GM10266 (cell line): ENCODE results near the gene UQCRQ.

ENCODE experiments used
- DNase-seq: peaks from one replicate; pipeline ENCODE4 v3.0.0; 2012; ENCODE audit errors: extremely low spot score
- TF ChIP-seq, protein P1 (sequence below): IDR thresholded peaks from 2 replicates; pipeline ENCODE4 v1.5.1; 2012; ENCODE audit warnings: mild to moderate bottlenecking, low read depth; ENCODE audit not compliant: control insufficient read depth, insufficient read depth; ENCODE audit errors: missing control alignments

UQCRQ gene

GRCh38 chr5:132868754-132869153 lies 2.3 kb downstream of the UQCRQ start:
- DNase-seq, result no peak
- TF ChIP-seq, protein P1, sequence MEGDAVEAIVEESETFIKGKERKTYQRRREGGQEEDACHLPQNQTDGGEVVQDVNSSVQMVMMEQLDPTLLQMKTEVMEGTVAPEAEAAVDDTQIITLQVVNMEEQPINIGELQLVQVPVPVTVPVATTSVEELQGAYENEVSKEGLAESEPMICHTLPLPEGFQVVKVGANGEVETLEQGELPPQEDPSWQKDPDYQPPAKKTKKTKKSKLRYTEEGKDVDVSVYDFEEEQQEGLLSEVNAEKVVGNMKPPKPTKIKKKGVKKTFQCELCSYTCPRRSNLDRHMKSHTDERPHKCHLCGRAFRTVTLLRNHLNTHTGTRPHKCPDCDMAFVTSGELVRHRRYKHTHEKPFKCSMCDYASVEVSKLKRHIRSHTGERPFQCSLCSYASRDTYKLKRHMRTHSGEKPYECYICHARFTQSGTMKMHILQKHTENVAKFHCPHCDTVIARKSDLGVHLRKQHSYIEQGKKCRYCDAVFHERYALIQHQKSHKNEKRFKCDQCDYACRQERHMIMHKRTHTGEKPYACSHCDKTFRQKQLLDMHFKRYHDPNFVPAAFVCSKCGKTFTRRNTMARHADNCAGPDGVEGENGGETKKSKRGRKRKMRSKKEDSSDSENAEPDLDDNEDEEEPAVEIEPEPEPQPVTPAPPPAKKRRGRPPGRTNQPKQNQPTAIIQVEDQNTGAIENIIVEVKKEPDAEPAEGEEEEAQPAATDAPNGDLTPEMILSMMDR, result no peak

DNA sequence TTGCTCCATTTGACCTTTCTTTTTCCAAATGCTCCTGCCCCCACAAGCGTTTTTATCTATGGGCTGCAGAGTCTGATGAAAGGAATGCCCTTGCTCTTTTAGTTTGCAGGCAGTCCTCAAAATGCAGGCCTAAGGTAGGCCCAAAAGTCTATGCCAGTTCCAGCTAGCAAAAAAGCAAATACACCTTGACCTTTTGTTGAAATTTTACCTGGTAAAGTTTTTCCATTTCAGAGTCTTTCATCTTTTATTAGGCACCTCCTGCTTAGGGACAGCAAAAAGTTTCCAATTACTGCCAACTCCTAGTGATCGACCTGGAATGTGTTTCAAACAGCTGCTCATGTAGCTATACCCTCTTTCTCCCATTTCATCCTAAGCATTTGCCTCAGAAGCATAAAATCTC lies 4.4 kb downstream of the UQCRQ start:
- TF ChIP-seq, protein P1, result no peak
- DNase-seq, result no peak

DNA sequence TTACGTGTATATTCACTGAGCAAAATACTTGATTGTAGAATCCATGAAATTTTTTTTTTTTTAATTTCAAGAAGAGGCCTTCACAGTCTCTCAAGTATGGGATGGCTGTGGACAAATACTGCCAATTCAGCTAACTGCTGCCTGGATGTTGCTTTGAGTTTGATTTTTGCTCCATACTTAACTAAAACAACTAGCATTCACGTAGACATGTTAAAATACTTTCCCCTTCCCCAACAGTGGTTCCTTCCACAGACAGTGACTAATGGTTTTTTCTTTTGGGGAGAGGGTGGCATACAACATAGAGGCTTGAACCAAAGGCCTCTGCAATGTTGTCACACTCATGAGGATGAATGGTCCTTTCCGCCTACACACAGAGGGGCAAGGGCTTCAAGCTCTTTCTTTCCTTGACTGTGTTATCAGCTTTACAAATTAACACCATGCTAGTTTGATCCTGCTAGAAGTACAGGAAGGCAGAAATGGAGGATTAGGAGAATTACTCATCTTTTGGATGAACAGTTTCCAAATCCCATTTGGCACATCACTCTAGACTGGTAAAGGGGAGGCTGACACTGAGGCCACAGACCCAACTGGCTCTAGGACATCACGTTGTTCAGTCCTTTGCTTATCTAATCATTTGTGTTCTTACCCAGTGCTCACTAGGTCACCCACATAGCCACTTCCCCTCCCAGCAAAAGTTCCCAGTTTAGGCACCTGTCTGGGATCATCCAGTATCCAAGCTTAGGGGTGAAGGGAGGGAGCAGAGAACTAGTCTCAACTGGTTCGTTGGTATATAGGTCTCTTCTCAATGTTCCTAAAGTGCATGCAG lies 5.2 kb downstream of the UQCRQ start:
- no peak for DNase-seq
- TF ChIP-seq, protein P1, result no peak

GRCh38 chr5:132872788-132873118 lies 6.3 kb downstream of the UQCRQ start:
- TF ChIP-seq, protein P1, result no peak
- DNase-seq, result no peak

DNA sequence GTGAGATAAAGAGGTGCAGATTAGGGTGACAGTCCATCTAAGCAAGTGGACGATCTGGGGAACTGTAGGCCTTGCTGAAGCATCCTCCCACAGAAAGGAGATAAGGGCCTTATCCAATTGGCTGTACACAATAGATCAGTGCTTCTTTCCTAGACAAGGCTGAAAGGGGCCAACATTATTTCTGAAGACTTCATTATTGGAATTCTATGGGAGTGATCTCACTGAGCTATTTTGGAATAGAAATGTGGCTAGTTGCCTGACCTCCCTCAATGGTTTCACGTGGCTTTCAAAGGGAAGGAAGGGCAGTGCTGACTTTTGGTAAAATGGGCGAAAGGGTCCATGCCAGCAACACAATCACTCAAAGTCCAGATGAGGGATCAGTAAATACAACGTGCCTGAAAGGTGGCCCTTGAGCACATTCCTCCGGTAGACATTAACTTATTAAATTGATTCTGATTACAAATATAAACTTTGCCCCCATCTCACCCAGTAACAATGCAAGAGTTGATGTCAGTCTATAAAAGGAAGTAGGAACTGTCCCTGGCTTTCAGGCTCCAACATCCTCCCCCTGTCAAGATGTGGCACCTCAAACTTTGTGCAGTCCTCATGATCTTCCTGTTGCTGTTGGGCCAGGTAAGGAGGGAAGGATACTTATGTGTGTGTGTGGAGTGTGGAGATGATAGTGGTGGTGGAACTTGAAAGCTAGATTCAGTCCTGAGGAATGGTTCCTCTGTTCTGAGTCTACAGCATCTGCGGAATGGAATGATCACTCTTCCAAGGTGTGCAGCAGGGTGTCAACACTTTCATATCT lies 6.9 kb downstream of the UQCRQ start, which contains the start of gene LEAP2:
Gene LEAP2 (plus strand): TSS at position 550 of the 811 bp plus-strand sequence. CDS start 27 bp downstream, at position 577.
- no peak for DNase-seq
- TF ChIP-seq, protein P1, result no peak

GRCh38 chr5:132873930-132874271 lies 7.5 kb downstream of the UQCRQ start:
- no peak for DNase-seq
- TF ChIP-seq, protein P1, result no peak
